Retina (tissue), 1 donor: ENCODE data around the gene CBX3.
"Not testable (repeated sequence)": the region's sequence is repeated elsewhere in the genome, so short reads cannot be mapped to it uniquely, and the experiment has no call there.

Source experiments
- DNase-seq: peaks from one replicate; pipeline ENCODE4 v3.0.0-alpha.2; 2016

Gene CBX3

DNA sequence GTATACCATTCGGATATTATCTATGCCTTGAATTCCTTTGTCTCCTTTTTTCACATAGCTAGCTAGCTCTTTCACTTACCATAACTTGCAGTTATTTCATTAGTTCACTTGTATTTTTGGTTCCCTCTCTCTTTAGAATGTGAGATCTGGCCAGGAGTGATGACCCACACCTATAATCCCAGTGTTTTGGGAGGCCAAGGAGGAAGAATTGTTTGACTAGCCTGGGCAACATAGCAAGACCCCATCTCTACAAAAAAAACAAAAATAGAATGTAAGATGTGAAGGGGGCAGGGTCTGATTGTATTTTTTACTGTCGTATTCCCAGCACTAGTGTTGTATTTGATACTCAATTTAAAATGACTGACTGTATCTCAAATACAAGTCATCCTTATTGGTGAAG, 29.9 kb upstream of the CBX3 start:
- no peak for DNase-seq

DNA sequence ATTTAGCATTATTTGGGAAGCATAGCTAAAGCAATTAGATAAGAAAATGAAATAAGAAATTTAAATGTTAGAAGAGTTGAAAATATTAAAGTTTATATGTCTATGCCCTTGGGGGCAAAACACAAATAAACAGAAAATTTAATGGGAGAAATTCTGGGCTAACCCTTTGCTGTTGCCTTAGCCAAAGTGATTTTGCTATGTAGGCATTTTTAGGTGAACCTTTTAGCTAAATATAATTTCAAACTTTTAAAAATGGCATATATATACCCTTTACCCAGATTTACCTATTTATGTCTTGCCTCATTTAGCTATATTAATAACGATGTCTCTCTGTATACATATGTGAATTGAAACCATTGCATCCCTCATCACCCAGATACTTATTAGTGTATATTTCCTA, 29.5 kb upstream of the CBX3 start:
- no peak for DNase-seq

GRCh38 chr7:26175903-26176302, 25.6 kb upstream of the CBX3 start:
- DNase-seq = not testable (repeated sequence)

GRCh38 chr7:26176696-26177095, 24.8 kb upstream of the CBX3 start:
- not testable (repeated sequence) for DNase-seq

DNA sequence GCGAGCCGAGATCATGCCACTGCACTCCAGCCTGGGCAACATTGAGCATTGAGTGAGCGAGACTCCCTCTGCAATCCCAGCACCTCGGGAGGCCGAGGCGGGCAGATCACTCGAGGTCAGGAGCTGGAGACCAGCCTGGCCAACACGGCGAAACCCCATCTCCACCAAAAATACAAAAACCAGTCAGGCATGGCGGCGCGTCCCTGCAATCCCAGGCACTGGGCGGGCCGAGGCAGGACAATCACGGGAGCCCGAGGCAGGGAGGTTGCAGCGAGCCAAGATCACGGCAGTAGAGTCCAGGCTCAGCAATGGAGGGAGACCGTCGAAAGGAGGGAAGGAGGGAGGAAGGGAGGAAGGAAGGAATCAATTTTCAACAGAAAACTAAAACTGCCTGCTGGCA, 24.3 kb upstream of the CBX3 start:
- DNase-seq = not testable (repeated sequence)

GRCh38 chr7:26178272-26178960, 23.1 kb upstream of the CBX3 start:
- no peak for DNase-seq

GRCh38 chr7:26179422-26179821, 22.1 kb upstream of the CBX3 start:
- DNase-seq = no peak

GRCh38 chr7:26179826-26180497, 21.6 kb upstream of the CBX3 start:
- no peak for DNase-seq

DNA sequence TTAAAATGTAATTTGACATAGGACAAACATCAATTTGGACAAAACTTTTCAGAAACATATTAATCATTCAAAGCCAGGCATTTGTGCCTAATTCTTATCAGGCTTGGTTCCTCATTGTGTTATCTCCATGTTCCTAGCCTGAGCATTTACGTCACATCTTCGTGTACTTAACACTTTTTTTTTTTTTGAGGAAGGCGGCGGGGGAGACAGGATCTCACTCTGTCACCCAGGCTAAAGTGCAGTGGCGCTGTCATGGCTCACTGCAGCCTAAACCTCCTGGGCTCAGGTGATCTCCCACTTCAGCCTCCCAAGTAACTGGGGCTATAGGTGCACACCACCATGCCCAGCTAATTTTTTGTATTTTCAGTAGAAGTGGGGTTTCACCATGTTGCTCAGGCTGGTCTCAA, 20.8 kb upstream of the CBX3 start:
- no peak for DNase-seq

DNA sequence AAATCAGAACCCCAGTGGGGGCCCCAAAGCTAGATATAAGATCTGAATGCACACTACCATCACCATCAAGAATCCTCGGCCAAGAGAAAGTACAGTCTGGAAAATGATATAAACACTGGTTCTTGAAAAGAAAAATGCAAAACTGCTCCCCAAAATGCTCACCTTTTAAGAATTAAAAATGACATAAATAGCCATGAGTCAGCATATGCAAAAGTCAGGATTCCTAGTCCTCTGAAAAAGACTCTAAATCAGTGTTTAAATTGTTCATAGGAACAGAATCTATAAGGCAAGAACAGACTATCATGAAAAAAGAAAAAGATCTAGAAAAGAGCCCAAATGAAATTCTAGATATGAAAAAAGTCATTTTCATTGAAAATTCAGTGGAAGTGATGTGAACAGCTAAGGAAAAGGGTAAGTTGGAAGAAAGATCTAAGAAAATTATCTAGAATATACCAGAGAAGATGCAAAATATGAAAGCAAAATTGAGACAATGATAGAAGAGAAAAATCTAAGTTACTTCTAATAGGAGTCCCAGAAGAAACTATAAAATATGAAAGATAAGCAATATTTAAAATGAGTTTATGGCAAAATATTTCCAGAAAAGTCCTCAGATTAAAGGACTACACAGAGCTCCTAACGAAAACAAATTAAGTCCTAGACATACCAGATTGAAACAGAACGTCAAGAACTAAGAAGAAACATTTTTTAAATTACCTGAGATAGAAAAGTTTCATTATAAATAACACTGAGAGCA, 19.9 kb upstream of the CBX3 start:
- no peak for DNase-seq

- DNase-seq = no peak
These were observed 19.3 kb upstream of the CBX3 start for GRCh38 chr7:26182283-26182682.

DNA sequence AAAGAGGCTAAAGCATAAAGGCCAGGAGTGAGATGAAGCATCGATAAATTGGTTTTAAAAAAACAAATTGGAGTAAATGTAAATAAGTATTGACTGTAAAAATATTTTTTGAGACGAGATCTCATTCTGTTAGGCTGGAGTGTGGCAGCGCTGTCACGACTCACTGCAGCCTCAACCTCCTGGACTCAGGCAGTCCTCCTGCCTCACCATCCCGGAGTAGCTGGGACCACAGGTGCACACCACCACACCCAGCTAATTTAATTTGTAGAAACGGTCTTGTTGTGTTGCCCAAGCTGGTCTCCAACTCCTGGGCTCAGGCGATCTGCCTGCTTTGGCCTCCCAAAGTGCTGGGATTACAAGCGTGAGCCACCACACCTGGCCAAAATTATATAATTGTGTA, 18.8 kb upstream of the CBX3 start:
- DNase-seq = no peak

- no peak for DNase-seq
These were observed 17.8 kb upstream of the CBX3 start for GRCh38 chr7:26183545-26184280.

GRCh38 chr7:26184281-26185101, 17.1 kb upstream of the CBX3 start:
- DNase-seq = not testable (repeated sequence)

DNA sequence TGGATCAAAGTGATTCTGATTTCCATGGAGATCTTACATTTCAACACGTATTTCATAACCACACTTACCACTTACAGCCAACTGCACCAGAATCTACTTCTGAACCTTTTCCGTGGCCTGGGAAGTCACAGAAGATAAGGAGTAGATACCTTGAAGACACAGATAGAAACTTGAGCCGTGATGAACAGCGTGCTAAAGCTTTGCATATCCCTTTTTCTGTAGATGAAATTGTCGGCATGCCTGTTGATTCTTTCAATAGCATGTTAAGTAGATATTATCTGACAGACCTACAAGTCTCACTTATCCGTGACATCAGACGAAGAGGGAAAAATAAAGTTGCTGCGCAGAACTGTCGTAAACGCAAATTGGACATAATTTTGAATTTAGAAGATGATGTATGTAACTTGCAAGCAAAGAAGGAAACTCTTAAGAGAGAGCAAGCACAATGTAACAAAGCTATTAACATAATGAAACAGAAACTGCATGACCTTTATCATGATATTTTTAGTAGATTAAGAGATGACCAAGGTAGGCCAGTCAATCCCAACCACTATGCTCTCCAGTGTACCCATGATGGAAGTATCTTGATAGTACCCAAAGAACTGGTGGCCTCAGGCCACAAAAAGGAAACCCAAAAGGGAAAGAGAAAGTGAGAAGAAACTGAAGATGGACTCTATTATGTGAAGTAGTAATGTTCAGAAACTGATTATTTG, 16.3 kb upstream of the CBX3 start:
- DNase-seq = no peak

DNA sequence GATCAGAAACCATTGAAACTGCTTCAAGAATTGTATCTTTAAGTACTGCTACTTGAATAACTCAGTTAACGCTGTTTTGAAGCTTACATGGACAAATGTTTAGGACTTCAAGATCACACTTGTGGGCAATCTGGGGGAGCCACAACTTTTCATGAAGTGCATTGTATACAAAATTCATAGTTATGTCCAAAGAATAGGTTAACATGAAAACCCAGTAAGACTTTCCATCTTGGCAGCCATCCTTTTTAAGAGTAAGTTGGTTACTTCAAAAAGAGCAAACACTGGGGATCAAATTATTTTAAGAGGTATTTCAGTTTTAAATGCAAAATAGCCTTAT, 15.7 kb upstream of the CBX3 start:
- no peak for DNase-seq

GRCh38 chr7:26186364-26187311, 14.9 kb upstream of the CBX3 start:
- no peak for DNase-seq

GRCh38 chr7:26187380-26188205, 14.0 kb upstream of the CBX3 start:
- no peak for DNase-seq

DNA sequence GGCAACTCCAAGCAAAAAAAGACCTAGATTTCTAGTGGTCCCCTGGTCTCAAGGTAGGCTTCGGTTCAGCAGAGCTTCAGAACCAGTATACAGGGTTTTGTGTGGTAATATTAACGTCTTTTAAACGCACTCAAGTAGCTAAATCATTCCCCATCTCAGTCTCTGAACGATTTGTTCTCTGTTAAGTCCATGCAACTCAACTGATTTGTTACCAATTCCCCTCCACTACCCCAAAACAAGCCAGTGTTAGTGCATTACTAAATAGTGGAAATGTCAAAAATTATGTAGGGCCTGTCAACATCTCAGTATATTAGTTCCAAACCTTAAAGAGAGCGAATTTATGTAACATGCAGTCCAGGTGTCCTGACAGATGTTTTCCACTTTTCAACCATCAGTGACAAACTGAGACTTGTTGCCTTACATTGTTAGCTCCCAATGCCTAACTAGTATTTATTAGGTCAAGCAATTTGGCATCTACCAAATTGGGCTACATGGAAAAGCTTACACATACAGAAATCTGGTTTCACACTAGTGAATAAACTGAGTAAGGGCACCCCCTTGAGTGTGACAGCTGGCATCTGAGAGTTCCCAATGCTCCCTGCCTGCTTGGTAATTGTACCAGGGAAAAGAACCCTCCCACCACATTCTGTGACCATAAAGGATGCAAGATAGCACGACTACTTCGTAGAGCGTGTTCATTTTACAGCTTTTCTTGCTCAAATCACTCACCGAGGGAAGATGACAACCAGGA, 13.2 kb upstream of the CBX3 start:
- no peak for DNase-seq
